AG09319 (cell line): ENCODE measurements around the gene GCNA.

Source experiments
- DNase-seq: peaks from one replicate; pipeline ENCODE4 v3.0.0-alpha.2; 2010; ENCODE audit warnings: low read depth; ENCODE audit errors: extremely low read depth
- CTCF ChIP-seq: IDR thresholded peaks from 2 replicates; pipeline ENCODE4 v1.5.1; 2011; ENCODE audit warnings: low read depth, mild to moderate bottlenecking, inconsistent platforms, low read length, moderate library complexity

GCNA gene

GRCh38 chrX:71616672-71617529 is 38.7 kb downstream of the GCNA start:
- no peak for TF ChIP-seq CTCF
- no peak for DNase-seq

GRCh38 chrX:71617742-71618141 is 39.5 kb downstream of the GCNA start:
- TF ChIP-seq CTCF: no peak
- DNase-seq: no peak

- no peak for DNase-seq
- no peak for TF ChIP-seq CTCF
These were observed 40.1 kb downstream of the GCNA start, which contains the start of gene CXCR3 for GRCh38 chrX:71618303-71618721. TSS of gene CXCR3 (minus strand) at chrX:71618511. CDS start at chrX:71618449, 62 bp downstream.

GRCh38 chrX:71618787-71619186 is 40.5 kb downstream of the GCNA start:
- no peak for DNase-seq
- TF ChIP-seq CTCF: no peak

- no peak for DNase-seq
- TF ChIP-seq CTCF: no peak
These were observed 41.0 kb downstream of the GCNA start for GRCh38 chrX:71619193-71619592.

GRCh38 chrX:71619986-71620385 is 41.7 kb downstream of the GCNA start:
- TF ChIP-seq CTCF: no peak
- no peak for DNase-seq

GRCh38 chrX:71621603-71622002 is 43.4 kb downstream of the GCNA start:
- no peak for DNase-seq
- TF ChIP-seq CTCF: no peak
